Measurements from ENCODE around the gene DOHH.
A peak's percentile ranks its signal among the peaks of the same experiment; 100 is the strongest.
"Not testable (repeated sequence)": the region's sequence is repeated elsewhere in the genome, so short reads cannot be mapped to it uniquely, and the experiment has no call there.

DOHH gene

DNA sequence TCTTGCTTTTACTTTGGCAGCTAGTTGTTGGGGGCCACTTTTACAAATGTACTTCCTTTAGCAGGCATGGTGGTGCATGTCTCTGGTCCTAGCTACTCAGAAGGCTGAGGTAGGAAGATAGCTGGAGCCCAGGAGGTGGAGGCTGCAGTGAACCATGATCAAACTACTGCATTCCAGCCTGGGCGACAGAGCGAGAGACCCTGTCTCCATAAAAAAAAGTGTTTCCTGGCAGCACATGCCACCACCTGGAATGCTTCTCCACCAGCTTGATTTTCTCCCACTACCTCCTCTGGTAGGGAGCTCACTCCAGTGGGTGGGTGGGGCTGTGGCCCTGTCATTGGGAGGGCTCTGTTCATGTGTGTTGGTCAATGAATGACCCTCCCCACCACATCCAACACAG, 18.2 kb upstream of the DOHH start:
- no peak for DNase-seq

DNA sequence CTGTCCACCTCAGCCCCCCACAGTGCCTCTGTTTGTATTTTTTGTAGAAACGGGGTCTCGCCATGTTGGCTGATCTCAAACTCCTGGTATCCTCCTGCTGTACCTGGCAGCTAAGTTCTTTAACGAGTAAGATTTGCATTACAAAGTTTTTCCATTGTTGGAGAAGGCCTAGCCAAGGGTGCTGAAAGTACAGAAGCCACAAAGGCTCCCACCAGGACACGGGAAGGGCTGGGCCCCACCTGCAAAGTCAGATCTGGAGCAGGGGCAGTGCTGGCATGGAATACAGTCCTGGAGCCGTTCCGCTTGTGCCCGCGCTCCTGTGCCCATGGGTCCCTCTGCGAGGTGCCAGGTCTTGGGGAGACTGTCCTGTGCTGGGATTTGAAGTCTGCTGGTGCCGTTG, 17.8 kb upstream of the DOHH start:
- no peak for DNase-seq

- no peak for DNase-seq
Observed at GRCh38 chr19:3517638-3518037, 17.2 kb upstream of the DOHH start.

- DNase-seq = no peak
Observed at GRCh38 chr19:3516675-3517207, 16.3 kb upstream of the DOHH start.

DNA sequence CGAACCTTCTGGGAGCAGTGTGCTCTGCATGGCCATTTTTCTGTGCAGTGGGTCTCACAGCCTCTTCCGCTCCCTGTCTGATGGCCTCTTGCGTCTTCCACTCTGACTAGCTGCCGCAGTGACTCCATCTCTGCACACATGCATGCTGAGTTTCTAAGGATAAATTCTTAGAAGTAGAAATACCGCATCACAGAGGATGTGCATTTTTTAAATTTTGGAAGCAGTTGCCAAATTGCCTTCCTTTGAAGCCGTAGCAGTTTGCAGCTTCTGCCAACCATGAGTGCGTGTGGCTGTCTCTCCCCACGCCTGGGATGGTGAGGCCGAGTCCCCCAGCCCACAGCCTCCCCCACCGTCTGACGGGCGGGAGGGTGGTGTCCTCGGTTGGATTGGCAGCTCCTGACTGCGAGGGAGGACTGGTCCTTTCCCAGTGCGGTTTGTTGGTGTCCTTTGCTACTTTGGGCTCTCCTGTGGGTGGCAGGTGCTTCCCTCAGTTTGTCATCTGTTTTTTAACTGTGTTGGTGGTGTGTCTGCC, 15.5 kb upstream of the DOHH start:
- DNase-seq = no peak

- no peak for DNase-seq
Observed at GRCh38 chr19:3514930-3515329, 14.5 kb upstream of the DOHH start.

- no peak for DNase-seq
Observed at GRCh38 chr19:3513229-3514140, 13.0 kb upstream of the DOHH start.

- DNase-seq = no peak
Observed at GRCh38 chr19:3512562-3513228, 12.2 kb upstream of the DOHH start.

GRCh38 chr19:3511506-3512251, 11.2 kb upstream of the DOHH start:
- DNase-seq = no peak

DNA sequence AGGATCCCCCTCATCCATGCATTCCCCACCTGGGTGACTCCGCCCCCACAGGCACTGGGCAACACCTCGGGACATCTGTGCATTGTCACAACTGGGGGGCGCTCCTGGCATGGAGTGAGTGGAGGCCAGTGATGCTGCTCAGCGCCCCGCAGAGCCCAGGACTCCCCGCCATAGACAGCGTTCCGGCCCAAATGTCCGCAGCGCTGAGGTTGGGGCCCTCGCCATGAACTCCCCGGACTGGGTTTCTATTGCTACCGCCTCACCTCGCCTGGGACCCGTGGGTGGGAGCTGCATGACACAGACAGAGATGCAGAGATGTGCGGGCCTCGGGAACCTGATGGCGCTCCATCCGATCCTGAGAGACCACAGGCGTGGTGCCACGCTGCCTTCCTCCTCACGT, 10.3 kb upstream of the DOHH start:
- DNase-seq = no peak

- DNase-seq = no peak
Observed at GRCh38 chr19:3509566-3509989, 9.1 kb upstream of the DOHH start.

DNA sequence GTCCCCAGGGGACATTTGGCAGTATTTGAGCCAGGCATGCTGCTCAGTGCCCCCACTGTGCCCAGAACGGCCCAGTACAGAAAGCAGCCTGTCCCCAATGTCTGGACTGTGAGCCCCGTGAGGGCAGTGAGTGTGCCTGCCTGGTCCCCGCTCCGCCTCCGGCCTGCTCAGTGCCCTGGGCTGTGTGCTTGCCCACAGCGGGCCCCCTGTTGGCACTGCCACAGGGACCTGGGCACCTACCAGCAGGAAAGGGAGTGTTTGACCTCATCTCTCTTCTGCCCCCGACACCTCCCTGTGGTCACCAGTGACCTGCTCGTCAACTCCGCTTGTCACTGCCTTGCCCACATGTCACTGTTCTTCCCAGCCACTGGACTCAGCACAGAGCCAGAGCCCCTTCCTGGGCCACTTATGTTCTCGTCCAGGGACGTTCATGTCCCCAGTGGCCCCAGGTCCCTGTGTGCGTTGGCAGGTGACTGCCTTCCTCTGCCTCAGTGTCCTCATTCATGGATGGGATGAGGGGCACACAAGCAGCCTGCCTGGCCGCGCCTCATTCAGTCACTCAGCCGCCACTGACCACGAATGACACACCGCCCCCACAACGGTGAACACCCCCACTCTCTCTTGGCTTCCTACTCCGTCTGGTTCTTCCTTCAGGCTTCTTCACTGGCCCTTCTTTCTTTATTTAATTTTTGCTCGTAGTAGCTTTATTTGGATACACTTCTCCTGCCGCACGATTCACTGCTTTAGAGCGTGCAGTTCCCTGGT, 8.5 kb upstream of the DOHH start:
- DNase-seq = no peak

- DNase-seq = not testable (repeated sequence)
Observed at GRCh38 chr19:3508121-3508661, 7.7 kb upstream of the DOHH start.

GRCh38 chr19:3507371-3508120, 7.1 kb upstream of the DOHH start:
- DNase-seq = no peak

DNA sequence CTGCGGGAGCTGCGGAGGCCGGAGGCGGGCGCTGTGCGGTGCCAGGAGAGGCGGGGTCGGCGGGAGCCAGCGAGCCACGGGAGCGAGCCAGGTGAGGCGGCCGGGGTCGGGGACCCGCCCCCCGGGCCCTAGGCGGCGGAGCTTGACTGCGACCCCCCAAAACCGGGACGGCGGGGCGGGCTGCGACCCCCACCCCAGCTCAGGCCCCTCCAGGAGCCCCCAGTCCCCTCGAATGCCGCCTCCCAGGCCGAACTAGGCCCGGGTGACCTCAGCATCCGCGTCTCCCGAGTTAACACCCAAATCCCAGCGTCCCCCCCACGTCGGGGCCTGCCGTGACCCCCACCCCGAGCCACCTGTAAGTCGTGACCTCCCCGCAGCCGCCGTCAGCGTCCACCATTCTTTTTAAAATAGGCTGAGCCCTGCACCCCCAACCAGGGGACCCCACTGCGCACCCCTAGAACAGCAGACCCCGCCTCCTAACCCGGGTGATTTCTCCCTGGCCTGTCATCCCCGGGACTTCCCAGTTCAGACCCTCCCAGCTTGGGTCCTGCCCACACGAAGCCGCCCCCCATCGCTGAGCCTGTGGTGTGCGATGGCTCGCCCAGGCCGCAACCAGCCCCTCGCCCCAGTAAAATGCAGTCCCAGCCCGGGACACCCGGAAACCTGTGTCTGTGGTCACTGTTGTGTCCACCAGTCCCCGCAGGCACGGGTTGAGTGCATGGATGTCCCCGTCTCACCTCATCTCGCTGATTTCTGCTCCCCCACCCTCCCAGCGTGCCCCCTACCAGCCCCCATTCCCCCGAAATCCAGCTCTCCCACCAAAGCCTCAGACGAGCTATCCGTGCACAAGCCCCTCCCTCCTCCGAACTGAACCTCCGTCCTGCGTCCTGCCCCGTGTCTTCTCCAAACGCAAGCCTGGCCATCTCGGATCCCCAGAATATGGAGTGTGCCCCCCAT, 6.2 kb upstream of the DOHH start:
- DNase-seq = no peak

DNA sequence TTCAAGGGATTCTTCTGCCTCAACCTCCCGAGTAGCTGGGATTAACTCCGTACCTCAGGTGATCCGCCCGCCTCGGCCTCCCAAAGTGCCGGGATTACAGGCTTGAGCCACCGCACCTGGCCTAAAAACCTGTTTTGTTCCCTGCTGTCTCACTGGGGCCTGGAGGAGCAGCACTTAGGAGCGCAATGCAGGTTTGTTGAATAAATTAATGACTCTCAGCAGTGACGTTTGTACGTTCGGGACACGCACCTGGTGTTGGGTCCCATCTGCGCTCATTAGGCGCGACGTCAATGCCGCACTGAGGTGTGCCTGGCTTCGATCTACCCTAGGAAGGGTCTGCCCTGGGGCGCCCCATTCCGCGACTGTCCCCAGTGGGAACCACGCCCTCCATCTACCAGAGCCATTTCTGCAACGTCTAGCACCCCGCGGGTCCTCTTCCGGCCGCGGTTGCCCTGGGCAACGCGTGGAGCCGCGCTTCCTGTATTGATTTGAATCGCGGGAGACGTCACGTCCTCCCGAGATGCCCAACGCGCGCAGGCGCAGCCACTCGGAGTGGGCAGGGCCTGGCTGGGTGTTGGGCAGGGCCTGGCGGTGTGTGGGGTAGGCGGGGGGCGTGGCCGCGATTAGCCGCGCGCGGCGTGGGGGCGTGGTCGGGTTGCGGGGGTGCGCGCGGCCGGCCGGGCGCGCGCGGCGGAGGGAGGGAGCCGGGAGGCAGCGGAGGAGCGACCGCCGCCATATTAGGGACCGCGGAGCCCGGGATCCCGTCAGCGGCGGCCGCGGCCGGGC, 5.3 kb upstream of the DOHH start, which contains the start of gene FZR1:
FZR1 (plus strand) TSS at position 714 of the 786 bp plus-strand sequence. CDS start 16,679 bp downstream, outside the sequence.
- DNase-seq = peak; percentile 97

DNA sequence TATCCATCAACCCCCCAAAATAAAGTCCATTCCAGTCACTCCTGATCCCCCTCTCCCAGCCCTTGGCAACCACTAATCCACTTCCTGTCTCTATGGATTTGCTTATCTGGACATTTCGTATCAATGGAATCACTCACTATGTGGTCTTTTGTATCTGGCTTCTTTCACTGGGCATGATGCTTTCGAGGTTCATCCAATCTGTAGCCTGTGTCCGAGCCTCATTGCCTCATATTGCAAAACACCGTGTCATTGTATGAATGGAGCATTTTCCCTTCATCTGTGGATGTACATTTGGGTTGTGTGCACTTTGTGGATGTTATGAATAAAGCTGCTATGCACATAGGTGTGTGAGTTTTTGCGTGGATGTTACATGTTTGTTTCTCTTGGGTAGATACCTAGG, 4.3 kb upstream of the DOHH start:
- DNase-seq = no peak

DNA sequence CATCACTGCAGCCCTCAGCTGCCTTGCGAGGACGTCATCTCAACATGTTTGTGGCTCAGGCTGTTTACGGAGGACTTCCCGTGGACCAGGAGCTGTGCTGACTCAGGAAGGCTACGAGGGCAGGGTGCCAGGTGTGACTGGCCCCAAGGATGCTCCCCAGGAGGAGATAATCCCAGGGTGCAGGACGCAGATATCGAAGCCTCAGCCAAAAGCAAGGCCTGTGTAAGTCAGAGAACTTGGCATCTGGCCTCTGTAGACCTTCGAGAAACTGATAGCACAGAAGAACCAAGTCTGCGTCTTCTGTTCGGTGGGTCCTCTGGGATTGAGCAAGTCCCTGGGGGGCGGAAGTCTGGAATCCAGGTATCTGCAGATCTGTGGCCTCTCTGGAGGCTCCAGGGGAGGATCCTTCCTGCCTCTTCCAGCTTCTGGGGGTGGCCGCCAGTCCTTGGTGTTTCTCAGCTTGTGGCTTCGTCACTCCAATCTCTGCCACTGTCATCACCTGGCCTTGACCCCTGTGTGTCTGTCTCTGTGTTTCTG, 2.6 kb upstream of the DOHH start:
- DNase-seq = no peak

GRCh38 chr19:3501780-3502179, 1.3 kb upstream of the DOHH start:
- no peak for DNase-seq

All from T1000 (cell line).